Measurements from ENCODE around the gene ST8SIA5.

The ST8SIA5 gene

GRCh38 chr18:46706968-46707367, 49.9 kb downstream of the ST8SIA5 start:
- no peak for DNase-seq (ENCODE audit: low spot score)

- peak; percentile 64 for DNase-seq (ENCODE audit: low spot score)
Observed at GRCh38 chr18:46705521-46705920, 51.3 kb downstream of the ST8SIA5 start.

- DNase-seq (ENCODE audit: low spot score), result no peak
Observed at GRCh38 chr18:46704816-46705215, 52.0 kb downstream of the ST8SIA5 start.

- no peak for DNase-seq (ENCODE audit: low spot score)
Observed at GRCh38 chr18:46704189-46704588, 52.7 kb downstream of the ST8SIA5 start.

GRCh38 chr18:46702471-46702870, 54.4 kb downstream of the ST8SIA5 start:
- no peak for DNase-seq (ENCODE audit: low spot score)

GRCh38 chr18:46700066-46700824, 56.6 kb downstream of the ST8SIA5 start:
- DNase-seq (ENCODE audit: low spot score), result no peak

GRCh38 chr18:46696702-46697101, 60.2 kb downstream of the ST8SIA5 start:
- no peak for DNase-seq (ENCODE audit: low spot score)

GRCh38 chr18:46696268-46696667, 60.6 kb downstream of the ST8SIA5 start:
- no peak for DNase-seq (ENCODE audit: low spot score)

GRCh38 chr18:46693996-46694395, 62.9 kb downstream of the ST8SIA5 start:
- DNase-seq (ENCODE audit: low spot score), result no peak

- no peak for DNase-seq (ENCODE audit: low spot score)
Observed at GRCh38 chr18:46688853-46689525, 67.9 kb downstream of the ST8SIA5 start.

- DNase-seq (ENCODE audit: low spot score), result no peak
Observed at GRCh38 chr18:46686186-46686585, 70.7 kb downstream of the ST8SIA5 start.

- DNase-seq (ENCODE audit: low spot score), result no peak
Observed at GRCh38 chr18:46683252-46683651, 73.6 kb downstream of the ST8SIA5 start.

- no peak for DNase-seq (ENCODE audit: low spot score)
Observed at GRCh38 chr18:46680784-46681695, 75.8 kb downstream of the ST8SIA5 start.

- no peak for DNase-seq (ENCODE audit: low spot score)
Observed at GRCh38 chr18:46679846-46680598, 76.8 kb downstream of the ST8SIA5 start.

GRCh38 chr18:46678785-46679399, 78.0 kb downstream of the ST8SIA5 start:
- DNase-seq (ENCODE audit: low spot score), result no peak

- DNase-seq (ENCODE audit: low spot score), result no peak
Observed at GRCh38 chr18:46678041-46678440, 78.8 kb downstream of the ST8SIA5 start.

- peak; percentile 49 for DNase-seq (ENCODE audit: low spot score)
Observed at GRCh38 chr18:46677611-46678010, 79.2 kb downstream of the ST8SIA5 start.

GRCh38 chr18:46676182-46676835, 80.5 kb downstream of the ST8SIA5 start:
- no peak for DNase-seq (ENCODE audit: low spot score)

GRCh38 chr18:46675112-46675511, 81.7 kb downstream of the ST8SIA5 start:
- no peak for DNase-seq (ENCODE audit: low spot score)

- no peak for DNase-seq (ENCODE audit: low spot score)
Observed at GRCh38 chr18:46672062-46672970, 84.5 kb downstream of the ST8SIA5 start.

Measured in iPS-NIHi11 (cell line).